Muscle of back (tissue), 13 donors: ENCODE results near the gene GDF3. TPM values are rescaled to one million over a fixed set of nuclear protein-coding genes. Genes with fewer than 3 reads are reported as not detected.
A peak's percentile ranks its signal among the peaks of the same experiment; 100 is the strongest.
"Not testable (repeated sequence)": the region's sequence is repeated elsewhere in the genome, so short reads cannot be mapped to it uniquely, and the experiment has no call there.

Source experiments
- DNase-seq, 3 donors: peaks; one replicate each; pipeline versions ENCODE4 v3.0.0 to v3.0.0-alpha.2; 2013
- long read RNA-seq, 9 donors: transcript quantifications; one replicate each; lab custom pipeline, GENCODE V29; 2026
- polyA plus RNA-seq, 10 donors: library from polyadenylated mRNA; unstranded; fragments of 120-200 nt; gene quantifications; one replicate each; pipeline ENCODE4 v1.2.1, GENCODE V29; 2013; ENCODE audit not compliant: insufficient read length in 10 of 10

The GDF3 gene
- polyA plus RNA-seq, result under 1 TPM in 1 of 10 donors, not detected in 9; 0.13 TPM
- long read RNA-seq, donor 1, result 0 reads
- long read RNA-seq, donor 2, result 0 reads
- long read RNA-seq, donor 3, result 0 reads
- long read RNA-seq, donor 4, result 0 reads
- long read RNA-seq, donor 5, result 0 reads
- long read RNA-seq, donor 6, result 0 reads
- long read RNA-seq, donor 7, result 0 reads
- long read RNA-seq, donor 8, result 0 reads
- long read RNA-seq, donor 9, result 0 reads

DNA sequence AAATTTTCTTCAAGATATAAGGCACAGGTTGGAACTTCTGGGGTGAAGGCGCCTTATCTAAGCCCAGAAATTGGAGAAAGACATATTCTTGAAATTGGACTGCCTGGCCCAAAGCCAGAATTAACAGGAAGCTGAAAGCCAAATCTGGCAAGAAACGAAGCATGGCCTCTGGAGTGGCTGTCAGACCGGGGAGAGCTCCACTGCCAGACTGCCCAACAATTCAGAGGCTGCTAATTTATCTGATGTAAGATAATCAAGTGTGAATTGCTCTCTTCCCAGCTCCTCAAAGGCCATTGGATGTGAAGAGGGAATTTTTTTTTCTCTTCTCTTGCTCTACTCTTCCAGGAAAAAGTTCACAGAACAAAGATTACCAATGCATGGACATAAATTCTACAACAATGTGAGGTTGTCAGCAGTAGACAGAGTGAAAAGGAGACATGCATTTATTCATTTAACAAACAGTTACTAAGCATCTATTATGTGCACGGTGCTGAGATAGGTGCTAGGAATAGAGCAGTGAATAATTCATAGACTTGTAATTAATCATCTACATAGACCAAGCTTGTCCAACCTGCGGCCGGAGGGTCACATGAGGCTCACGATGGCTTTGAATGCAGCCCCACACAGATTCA lies at the start of gene GDF3:
Gene GDF3 (minus strand): TSS at position 210 of the 632 bp plus-strand sequence. CDS start 47 bp downstream, at position 163.
- peak in 1 of 3 donors; percentile 24 for DNase-seq

DNA sequence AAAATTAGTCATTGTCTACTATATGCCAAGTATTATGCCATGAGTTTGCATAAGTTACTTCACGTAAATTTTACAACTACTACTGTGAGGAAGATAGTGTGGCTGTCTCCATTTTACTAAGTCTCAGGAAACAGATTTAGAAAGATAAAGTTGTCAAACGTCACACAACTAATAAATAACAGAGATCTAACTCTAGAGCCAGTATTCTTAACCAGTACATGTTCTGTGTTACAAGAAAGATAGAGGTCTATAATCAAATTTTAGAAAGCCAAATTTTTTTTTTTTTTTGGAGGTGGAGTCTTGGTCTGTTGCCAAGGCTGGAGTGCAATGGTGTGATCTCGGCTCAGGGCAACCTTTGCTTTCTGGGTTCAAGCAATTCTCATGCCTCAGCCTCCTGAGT lies 37.4 kb upstream of the GDF3 start:
- DNase-seq, result no peak

DNA sequence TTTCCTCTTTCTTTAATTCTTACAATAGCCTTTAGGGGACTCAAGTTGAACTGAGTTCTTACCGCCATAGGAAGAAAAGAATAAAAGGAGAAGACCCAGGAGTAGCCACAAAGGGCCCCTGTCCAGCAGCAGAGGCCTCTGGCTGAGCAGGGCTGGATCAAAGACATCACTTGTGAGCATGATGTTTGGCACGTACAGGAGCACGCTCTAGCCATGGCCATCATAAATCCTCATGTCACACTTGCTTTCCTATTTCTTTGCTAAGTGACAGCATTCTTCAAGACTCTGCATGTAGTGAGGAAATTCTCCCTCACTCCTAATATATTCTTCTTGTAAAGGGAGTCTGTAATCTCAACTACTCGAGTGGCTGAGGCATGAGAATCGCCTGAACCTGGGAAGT lies 35.9 kb upstream of the GDF3 start:
- peak in 1 of 3 donors; percentile 9 for DNase-seq

DNA sequence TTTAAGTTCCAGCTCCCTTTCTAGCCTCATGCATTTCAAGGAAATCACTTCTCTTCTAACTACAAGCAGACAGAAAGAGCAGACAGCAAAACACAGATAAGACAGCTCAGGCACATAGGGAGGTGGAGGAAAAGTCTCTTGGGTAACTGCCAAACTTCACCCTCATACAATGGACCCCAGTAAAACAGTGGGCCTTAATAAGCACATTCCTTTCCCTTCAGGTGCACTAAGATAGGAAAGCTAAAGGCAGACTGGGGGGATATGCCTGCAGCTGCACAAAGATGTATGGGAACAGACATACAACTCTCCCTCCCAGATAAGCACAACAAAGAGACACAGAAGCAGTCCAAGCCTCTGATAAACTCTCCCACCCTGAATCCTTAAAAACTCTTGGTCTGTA lies 35.4 kb upstream of the GDF3 start:
- DNase-seq, result not testable (repeated sequence)

DNA sequence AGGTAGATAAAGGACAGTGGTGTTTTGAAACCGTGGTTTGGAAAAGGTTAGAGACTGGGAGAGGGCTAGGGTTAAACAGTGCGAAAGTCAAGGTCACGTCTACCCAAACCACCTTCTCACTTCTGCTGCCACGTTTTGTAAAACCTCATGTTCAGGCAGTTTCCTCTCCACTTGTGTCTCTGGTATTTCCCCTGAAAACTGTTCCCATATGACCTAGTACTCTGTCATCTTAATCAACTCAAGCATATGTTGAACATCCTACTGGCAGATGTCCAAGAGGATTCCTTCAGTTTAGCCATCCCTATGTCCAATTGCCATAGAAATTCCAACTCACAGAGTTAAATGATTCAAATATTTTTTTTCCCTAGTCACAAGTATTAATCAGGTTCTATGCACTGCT lies 34.2 kb upstream of the GDF3 start:
- peak in 2 of 3 donors; percentile 11 to 13 for DNase-seq

DNA sequence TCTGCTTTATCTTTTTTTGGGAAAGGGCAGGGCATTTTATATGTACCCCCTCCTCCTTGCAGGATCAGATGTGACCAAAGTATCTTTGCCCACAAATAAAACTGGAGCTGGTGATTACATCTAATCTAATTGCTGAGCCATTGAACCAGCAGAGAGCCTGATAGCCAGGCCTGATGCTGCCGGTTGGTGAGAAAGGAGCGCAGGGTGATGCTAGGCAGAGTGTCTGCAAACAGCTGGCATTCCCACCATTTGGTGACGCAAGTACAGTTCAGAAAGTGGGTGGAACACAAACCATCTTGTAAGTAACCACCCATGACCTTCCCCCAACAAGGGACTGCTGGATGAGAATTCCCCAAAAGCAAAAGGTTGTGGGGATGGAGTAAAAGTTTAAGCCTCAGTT lies 28.4 kb upstream of the GDF3 start:
- no peak for DNase-seq

DNA sequence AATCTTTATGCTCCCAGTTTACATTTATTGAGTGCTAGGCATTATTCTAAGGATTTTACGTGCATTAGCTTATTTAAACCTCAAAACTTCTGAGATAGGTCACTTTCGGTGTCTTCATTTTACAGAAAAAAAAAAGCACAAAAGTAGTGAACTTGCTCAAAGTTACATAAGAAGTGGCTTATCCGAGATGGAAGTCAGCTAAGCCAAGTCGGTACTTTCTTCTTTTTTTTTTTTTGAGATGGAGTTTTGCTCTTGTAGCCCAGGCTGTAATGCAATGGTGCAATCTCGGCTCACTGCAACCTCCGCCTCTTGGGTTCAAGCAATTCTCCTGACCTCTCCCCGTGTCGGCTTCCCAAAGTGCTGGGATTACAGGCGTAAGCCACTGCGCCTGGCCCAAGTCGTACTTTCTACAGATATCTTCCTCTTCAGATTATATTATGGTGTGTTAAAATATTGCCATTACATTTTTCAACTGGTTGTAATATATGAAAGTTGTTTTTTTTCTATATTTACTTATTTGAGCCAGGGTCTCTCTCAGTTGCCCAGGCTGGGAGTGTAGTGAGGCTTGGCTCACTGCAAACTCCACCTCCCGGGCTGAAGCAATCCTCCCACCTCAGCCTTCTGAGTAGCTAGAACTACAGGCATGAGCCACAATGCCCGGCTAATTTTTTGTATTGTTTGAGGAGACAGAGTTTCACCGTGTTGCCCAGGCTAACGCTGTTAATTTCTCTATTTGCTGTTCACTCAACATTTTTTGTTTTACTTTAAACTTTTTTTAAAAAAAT lies 24.6 kb upstream of the GDF3 start:
- DNase-seq, result no peak

DNA sequence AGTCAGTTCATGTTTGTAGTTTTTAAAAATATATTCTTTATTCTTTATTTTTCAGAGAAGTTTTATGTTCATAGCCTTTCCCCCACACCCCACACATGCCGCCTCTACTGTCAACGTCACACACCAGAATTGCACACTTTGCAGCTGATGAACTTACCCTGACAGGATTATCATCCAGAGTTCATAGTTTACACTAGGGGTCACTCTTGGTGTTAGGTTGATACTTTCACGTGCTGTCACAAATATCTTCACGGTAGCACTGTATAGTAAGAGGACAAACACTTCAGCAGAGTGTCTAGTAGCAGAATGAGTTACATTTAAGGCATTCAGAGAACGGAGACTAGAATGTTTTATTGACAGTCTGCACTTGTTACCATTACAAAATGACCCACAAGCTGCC lies 20.8 kb upstream of the GDF3 start:
- DNase-seq, result no peak

DNA sequence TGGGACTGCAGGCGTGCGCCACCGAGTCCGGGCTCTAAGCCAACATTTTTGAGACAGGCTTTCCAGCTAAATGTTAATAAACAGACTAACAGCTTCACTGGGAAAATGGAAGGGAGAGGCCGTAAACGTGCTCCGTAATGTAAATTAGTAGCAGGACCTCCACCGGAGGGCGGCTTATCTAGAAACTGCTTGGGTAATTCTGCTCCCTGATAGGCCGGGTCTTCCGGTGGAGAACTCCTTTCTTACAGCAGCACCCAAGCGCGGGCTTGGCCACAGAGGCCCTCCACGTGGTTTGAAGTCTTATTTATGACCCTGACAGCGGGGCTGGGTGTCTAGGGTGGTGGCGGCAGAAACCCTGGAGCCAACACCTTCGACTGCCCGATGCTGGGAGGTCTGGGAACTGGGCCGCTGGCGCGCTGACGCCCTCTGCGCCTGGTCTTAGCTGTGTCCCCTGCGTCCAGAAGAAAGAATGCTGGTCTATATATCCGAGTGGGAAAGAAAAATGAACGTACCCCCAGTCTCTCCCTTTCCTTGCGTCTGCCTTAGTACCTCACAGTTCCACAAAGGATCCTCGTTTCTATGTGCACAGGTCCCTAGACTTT lies 17.4 kb upstream of the GDF3 start:
- DNase-seq, result no peak

DNA sequence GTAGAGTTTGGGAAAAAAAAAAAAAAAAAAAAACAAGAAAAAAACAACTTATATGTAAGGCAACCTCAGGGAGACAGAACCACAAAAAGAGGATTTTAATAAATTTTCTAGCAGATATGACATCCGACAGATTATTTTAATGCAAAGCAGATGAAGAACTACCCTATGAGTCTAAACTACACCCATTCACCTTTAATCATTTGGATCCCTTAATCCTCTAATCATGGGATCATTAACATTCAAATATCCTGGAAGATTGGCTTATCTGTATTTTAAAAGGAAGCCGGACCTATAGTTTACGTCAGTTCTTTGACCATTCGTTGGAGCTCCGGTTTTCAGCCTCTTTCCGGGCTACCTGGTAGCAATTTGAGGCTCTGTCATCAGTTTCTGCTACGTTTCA lies 15.6 kb upstream of the GDF3 start, which contains the start of gene DPPA3:
Gene DPPA3 (plus strand): TSS at position 301 of the 400 bp plus-strand sequence. CDS start 138 bp downstream, outside the sequence.
- DNase-seq, result no peak

DNA sequence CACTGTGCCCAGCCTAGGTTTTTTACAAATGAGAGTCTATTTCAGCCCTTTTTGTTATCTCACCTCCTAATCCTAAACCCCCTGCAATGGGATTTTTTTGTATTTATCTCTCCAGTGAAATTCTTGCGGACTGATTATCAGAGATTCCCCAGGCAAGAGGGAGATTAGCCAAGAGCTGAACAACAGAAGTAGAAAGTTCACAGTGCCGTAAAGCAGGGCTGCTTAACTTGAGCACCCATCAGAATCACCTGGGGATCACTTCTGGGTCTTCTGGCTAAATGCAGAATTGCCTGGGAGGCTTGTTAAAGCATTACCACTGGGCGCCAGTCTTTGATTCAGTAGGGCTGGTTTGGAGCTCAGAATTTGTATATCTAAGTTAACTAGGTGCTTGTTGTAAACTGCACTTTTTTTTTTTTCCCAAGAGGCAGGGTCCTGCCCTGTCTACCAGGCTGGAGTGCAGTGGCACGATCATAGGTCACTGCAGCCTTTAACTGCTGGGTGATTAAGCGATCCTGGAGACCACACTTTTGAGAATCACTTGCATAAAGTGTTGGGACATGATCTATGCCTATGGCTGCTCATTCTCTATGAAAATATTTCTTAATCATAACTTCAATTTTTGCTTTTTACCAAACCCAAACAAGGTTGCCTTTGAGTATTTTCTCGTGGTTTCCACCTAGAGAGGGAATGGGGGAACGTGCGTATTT lies 14.5 kb upstream of the GDF3 start:
- DNase-seq, result no peak

DNA sequence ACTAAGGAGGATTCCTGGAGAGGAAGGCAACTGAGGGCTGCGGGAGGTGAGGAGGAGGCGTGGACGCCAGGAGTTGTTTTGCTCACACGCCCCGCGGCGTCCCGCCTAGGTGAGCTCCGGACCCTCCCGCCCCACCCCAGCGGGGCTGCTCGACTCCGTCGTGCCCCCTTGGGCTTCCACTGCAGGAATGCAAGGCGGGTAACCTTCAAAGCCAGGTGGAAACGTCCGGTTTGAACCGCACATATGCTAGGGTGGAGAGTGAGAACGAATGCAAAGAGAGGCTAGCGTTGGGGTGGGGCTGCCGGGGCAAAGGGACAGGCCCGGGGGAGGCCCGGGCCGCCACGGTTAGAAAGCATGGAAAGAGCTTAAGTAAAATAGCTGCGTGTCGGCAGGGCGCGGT lies 10.3 kb upstream of the GDF3 start:
- DNase-seq, result no peak

DNA sequence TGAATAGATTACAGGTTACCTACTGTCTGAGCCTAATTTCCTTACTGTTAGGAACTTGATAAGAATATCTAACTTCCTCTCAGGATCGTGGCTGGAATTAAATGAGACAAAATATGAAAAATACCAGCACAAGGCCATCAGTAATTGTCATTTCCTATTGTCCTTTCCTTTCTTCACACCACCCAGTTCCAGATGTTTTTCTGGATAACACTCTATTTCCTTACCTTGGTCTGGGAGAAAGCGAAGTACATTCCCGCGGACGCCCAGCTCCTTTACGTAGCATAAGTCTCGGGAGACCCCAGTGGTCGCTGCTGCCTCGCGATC lies 376 bp downstream of the GDF3 start:
- no peak for DNase-seq

DNA sequence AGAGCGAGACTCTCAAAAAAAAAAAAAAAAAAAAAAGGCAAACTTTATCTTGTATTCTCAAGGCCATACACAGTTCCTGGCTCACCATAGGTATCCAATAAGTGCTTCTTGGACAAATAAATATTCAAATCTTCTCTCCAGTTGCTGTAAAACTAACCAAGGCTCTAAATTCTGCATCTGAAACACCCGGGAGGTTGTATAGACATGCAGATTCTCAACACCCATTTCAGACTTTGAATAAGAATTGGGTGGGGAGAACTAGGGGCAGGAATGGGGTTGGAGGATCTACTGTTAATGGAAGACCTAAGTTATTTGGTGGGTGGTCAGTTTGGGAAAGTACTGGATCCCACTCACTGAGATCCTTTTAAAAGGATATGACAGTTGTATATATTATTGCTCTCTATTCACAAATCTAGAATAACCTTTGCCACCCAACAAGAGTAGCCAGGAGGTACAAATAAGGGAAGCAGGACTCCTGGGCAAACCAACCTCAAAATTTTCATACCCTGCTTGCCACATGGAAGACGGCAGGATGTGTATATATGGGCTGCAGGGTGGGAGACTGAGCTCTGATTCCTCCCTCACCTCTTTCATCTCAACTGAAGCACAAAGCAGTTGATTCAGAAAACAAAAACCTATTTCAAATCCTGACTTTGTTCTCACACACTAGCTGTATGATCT lies 879 bp downstream of the GDF3 start:
- DNase-seq, result no peak

DNA sequence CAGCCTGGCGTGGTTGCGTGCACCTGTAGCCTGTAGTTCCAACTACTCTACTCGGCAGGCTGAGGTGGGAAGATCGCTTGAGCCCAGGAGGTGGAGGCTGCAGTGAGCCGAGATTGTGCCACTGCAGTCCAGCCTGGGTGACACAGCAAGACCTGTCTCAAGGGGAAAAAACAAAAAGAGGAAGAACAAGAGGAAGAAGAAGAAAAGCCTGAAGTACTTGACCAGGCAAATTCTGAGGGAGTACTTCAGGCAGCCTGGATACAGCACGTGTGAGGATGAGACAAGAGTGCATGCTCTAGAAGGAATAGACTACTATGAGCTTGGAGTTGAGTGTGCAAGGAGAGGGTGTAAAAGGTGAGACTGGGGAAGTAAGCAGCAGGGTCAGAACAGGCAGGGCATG lies 1.8 kb downstream of the GDF3 start:
- DNase-seq, result no peak

DNA sequence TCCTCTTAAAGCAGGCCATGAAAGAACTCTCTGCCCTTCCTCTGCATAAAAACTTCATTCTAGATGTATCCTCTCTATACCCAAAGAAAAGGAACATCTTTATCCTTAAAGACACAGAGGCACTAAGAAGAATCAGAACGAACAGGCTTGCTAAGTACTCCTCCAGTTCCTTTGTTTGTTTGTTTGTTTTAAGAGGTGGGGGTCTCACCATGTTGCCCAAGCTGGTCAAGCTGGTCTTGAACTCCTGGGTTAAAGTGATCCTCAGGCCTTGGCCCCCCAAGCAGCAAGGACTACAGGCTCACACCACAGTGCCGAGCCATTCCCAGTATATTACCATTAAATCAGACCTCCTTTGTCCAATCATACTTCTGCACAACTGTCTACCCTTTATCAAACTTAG lies 14.0 kb downstream of the GDF3 start:
- DNase-seq, result no peak

DNA sequence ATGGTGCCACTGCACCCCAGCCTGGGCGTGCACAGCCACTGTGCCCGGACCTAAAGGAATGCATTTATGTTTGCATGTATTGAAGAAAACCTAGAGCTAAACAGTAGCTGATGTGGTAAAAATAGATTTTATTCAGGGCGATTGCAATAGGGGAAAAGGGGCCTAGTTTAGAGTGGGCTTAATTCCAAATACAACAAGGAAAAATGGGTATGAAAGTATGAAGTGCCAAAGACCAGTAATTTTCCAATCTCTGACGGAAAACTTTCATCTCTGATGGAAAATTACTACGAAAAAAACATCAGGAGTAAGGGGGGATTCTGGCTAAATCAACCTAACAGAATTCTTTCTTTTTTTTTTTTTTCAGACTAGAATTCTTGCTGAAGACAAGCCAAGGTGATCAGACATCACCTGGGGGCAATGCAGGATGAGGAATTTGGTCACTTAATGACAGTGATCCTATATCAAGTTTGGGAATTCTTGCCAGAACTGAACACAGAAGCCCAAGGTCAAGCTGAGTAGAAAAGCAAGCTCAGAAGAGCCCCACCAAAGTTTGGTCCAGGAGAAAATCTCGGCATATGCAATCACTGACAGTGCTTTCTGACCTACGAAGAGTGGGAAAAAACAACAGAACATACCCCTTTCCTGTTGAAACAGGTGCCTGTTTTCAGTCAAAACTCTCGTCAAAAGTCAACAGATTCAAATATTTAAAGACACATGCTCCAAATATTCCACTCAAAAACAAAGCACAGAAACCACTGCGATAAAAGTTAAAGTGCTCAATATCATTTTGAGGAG lies 16.1 kb downstream of the GDF3 start:
- no peak for DNase-seq

DNA sequence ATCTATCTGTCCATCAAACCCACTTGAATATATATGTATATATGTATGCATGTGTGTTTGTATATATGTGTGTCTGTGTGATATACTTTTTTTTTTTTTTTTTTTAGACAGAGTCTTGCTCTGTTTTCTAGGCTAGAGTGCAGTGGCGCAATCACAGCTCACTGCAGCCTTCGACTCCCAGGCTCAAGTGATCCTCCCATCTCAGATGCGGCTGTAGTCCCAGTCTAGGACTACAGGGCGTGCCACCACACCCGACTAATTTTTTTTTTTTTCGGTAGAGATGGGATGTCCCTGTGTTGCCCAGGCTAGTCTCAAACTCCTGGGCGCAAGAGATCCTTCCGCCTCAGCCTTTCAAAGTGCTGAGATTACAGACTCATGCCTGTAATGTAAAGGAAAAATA lies 16.8 kb downstream of the GDF3 start:
- DNase-seq, result no peak

DNA sequence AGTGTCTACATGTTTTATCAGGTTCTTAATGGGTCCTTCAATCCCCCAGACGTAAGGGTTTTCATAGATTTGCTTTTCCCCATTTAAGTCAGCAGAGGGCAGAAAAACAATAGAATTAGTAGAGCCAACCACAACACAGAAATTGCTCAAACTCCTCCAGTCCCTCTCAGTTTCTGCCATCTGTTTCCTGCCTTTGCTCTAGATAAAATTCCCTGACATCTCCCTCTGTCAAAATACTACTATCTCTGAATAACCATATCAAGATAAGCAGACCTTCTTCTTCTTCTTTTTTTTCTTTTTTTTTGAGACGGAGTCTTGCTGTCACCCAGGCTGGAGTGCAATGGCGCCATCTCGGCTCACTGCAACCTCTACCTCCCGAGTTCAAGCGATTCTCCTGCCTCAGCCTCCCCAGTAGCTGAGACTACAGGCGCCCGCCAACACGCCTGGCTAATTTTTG lies 18.1 kb downstream of the GDF3 start:
- peak in 2 of 3 donors; percentile 16 to 47 for DNase-seq

DNA sequence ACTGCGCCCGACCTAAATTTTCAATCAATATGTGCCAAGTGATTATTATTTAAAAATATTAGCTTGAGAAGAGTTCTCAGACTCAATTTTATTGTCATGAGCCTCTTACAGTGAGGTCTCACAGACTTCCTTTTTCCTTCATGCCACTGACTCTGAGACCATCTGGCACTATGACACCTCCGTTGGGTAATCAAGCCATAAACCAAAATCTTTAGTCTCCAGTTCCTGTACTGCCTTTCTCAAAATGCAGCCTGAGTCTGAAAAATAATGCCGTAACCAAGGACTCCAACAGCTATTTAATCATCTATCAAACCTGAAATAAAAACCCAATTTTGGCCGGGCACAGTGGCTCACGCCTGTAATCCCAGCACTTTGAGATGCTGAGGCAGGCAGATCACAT lies 20.1 kb downstream of the GDF3 start:
- DNase-seq, result not testable (repeated sequence)
